Activated CD4-positive, alpha-beta T cell treated with anti-CD3 and anti-CD28 coated beads for 1 hour (primary cell): ENCODE measurements around the gene PLEKHG5.

Experiments used
- DNase-seq: peaks from one replicate; pipeline ENCODE4 v3.0.0-alpha.2; 2020

Gene PLEKHG5

GRCh38 chr1:6424619-6425593 lies 66.6 kb downstream of the PLEKHG5 start, which contains the start of gene ESPN:
Gene ESPN, plus strand, starts transcription at chr1:6424776. Its CDS starts 180 bp downstream, at chr1:6424956.
- DNase-seq, result no peak

- DNase-seq, result no peak
Measured at GRCh38 chr1:6424000-6424565, 67.4 kb downstream of the PLEKHG5 start.

- peak; percentile 58 for DNase-seq
Measured at GRCh38 chr1:6423321-6423999, 68.0 kb downstream of the PLEKHG5 start.

GRCh38 chr1:6421266-6421665 lies 70.2 kb downstream of the PLEKHG5 start:
- no peak for DNase-seq

GRCh38 chr1:6420454-6421042 lies 70.9 kb downstream of the PLEKHG5 start:
- no peak for DNase-seq

GRCh38 chr1:6419804-6420453 lies 71.5 kb downstream of the PLEKHG5 start, which contains the start of gene HES2:
Gene HES2, minus strand, starts transcription at chr1:6419919. Its CDS starts 99 bp downstream, at chr1:6419820.
- no peak for DNase-seq

GRCh38 chr1:6419397-6419803 lies 72.1 kb downstream of the PLEKHG5 start:
- DNase-seq, result no peak

GRCh38 chr1:6418668-6419396 lies 72.6 kb downstream of the PLEKHG5 start:
- no peak for DNase-seq

- no peak for DNase-seq
Measured at GRCh38 chr1:6417961-6418667, 73.4 kb downstream of the PLEKHG5 start.
